HL-60 (cell line): Measurements from ENCODE around the gene POLR3E.

Experiments used
- POLR2AphosphoS5 ChIP-seq: IDR thresholded peaks from 2 replicates; pipeline ENCODE4 v1.6.1; 2012; ENCODE audit warnings: low read depth
- TF ChIP-seq, protein P1 (sequence below): IDR thresholded peaks from one replicate; pipeline ENCODE4 v1.5.1; 2011; ENCODE audit warnings: low read length, control low read depth, inconsistent platforms; ENCODE audit not compliant: insufficient read depth

DNA sequence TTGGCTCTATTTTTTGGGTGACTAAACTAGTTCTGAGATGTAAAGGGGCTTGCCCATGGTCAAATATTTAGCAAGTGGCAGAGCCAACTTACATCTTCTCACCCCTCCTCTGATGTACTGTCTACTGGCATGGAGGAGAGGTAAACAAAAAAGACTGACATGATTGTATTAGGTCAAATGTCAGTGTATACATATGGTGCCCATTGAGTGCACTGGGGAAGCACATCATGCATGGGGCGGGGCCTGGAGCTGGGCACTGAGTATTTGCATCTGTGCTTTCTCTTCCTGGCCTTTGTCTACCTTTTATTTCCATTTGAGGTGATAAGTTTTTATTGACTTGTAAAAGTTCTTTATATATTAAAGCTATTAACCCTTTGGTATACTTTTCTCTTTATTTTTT, 22.3 kb upstream of the POLR3E start:
- TF ChIP-seq, protein P1, sequence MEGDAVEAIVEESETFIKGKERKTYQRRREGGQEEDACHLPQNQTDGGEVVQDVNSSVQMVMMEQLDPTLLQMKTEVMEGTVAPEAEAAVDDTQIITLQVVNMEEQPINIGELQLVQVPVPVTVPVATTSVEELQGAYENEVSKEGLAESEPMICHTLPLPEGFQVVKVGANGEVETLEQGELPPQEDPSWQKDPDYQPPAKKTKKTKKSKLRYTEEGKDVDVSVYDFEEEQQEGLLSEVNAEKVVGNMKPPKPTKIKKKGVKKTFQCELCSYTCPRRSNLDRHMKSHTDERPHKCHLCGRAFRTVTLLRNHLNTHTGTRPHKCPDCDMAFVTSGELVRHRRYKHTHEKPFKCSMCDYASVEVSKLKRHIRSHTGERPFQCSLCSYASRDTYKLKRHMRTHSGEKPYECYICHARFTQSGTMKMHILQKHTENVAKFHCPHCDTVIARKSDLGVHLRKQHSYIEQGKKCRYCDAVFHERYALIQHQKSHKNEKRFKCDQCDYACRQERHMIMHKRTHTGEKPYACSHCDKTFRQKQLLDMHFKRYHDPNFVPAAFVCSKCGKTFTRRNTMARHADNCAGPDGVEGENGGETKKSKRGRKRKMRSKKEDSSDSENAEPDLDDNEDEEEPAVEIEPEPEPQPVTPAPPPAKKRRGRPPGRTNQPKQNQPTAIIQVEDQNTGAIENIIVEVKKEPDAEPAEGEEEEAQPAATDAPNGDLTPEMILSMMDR = no peak
- no peak for TF ChIP-seq POLR2AphosphoS5
